Femur (tissue), 1 donor: ENCODE measurements around the gene TAF5L.

ENCODE experiments used
- DNase-seq: peaks from one replicate; pipeline ENCODE4 v3.0.0-alpha.2; 2017

TAF5L gene

GRCh38 chr1:229625915-229626831, at the start of gene TAF5L, which contains the start of gene URB2:
TSS of gene TAF5L (minus strand) at chr1:229626122. CDS start at chr1:229614482, 11,640 bp downstream.
TSS of gene URB2 (plus strand) at chr1:229626247. CDS start at chr1:229627634, 1,387 bp downstream.
- DNase-seq, result peak; percentile 93

- DNase-seq, result no peak
These were observed 49.5 kb upstream of the TAF5L start for GRCh38 chr1:229675396-229675795.

DNA sequence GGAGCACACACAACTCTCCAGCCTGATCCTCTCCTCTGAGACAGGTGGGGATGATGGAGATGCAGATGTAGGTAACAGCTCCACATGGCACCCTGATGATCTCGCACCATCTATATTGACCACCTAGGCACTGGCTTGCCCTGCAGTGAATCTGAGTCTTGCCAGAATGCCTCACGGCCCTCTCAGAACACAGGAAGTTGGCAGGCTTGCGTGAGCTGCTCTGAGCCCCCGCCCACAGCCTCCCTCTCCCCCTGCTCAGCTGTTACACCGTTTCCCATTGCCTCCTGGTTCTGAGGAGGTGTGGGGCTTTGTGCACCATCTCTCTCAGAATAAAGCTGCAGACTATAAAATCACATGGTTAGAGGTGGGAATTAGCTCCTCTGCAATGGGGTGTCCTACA, 48.1 kb upstream of the TAF5L start:
- no peak for DNase-seq

DNA sequence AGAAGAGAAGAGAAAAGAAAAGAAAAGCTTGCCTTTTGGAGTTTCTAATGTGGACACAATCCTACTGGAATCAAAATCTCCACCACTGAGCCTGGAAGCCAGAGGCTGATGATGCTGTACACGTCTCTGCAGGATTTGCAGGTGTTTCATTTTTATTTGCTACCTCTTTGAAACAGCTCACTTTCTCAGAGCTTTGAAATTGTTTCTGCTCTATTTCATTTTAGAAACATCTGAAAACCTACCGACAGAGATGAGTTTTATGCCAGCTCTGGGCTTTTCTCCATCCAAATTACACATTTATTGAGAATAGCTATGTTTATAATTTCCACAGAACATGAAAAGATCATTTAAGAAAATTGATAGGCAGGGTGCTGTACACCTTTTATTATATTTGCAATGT, 46.3 kb upstream of the TAF5L start:
- DNase-seq, result no peak

- DNase-seq, result no peak
These were observed 45.4 kb upstream of the TAF5L start for GRCh38 chr1:229671310-229671709.

- no peak for DNase-seq
These were observed 43.4 kb upstream of the TAF5L start for GRCh38 chr1:229669333-229669732.

GRCh38 chr1:229666585-229666984, 40.7 kb upstream of the TAF5L start:
- no peak for DNase-seq

DNA sequence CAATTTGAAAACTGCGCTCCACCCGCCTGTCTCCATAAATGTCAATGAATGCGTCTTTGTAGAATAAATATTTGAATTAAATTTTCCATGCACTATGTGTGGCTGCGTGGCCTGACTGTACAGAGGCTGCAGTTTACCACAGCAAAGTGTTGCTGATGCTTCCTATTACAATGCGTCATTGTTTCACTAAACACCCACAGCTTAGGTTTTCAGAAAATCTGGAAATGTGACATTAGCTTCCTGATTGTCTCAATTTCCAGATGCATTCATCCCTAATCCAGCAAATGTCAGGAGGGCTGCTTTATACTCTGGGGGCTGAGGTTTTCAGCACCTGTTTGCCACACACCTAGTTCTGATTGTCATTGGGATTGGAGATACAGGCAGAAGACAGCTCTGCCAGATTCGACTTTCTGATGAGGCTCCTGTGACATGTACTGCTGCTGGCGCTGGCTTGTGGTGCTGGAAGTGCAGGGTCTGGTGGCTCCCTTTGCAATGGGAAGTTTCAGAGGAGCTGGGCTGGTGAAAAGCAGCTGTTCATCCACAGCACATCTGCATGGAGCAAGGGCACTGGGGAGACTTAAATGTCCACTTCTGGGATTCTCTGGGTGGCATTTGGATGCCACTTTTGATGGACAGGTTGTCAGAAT, 40.1 kb upstream of the TAF5L start:
- no peak for DNase-seq

DNA sequence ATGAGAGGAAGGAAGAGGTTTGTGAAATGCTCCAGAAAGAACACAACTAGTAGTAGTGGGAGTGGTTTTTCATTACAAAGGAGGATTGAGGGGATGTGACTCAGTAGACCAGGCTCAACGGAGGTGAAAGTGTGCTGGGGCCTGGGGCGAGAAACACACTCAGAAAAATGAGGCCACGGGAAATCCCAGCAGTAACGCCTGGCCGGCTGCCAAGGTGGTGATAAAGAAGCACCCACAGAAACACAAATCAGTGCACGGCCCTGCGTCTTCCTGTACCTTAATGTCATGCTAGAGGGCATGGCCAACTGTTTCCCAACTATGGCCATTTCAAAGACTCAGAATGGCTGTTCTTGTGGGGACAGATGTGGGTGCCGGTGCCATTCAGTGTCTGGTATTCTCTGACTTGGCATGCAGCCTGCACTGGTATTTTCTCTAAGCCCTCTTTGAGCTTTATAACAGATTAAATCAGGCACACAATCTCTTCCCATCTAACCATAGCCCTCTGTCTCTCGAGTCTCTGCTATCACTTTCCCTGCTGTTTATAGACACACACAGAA, 38.3 kb upstream of the TAF5L start:
- no peak for DNase-seq

GRCh38 chr1:229661897-229662296, 36.0 kb upstream of the TAF5L start:
- no peak for DNase-seq

- DNase-seq, result peak; percentile 87
These were observed 35.3 kb upstream of the TAF5L start for GRCh38 chr1:229661022-229661877.

DNA sequence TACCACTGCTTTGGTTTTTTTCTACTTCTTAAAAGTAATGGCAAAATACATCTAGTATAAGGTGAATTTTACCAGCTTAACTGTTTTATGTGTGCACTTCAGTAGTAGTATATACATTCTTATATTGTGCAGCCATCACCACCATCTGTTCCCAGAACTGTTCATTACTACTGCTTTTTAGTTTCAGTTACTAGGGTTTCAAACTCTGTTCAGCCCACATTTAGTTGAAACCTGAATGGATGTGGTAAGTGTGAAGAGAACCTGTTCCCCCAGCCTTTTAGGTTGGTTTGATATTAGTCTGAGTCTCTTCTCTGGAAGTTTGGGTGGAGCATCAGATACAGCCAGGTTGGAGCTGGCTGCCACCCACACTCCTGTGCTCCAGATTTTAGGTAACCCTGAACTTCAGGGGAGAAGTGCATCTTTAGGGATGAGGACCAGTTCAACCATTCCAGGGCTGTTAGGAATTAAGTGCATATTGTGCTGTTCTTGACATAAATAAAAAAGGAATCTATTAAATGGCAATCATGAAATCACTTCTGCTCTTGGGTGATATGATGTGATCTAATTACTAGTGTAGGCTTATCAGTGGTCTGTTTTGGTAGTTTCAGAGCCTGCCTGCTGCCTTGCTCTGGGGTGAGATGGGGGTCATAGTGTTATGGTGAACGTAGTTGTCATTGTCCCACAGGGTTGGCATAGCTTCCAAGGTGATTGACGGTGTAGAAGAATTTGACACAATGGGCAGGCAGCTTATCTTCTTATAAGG, 32.3 kb upstream of the TAF5L start:
- DNase-seq, result no peak

DNA sequence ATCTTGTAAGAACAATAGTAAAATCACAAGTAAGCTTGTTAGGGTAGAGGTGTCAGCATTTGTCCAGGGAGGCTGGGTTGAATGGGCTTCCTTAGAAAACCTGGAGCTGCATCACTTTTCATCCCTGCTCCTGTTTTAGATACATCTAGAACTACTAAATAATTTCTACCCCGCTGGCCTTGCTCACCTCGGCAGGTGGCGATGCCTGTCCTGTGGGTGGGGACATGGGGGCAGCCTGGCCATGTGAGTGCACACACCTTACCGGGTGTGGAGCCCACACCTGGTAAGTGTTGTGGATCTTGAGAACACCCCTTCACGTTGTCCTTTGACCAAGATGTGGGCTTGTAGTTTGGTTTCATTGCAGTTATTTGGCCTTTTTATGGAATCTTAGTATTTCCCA, 29.9 kb upstream of the TAF5L start:
- DNase-seq, result no peak

GRCh38 chr1:229653420-229653819, 27.5 kb upstream of the TAF5L start:
- no peak for DNase-seq

- DNase-seq, result no peak
These were observed 25.6 kb upstream of the TAF5L start for GRCh38 chr1:229651546-229651945.

DNA sequence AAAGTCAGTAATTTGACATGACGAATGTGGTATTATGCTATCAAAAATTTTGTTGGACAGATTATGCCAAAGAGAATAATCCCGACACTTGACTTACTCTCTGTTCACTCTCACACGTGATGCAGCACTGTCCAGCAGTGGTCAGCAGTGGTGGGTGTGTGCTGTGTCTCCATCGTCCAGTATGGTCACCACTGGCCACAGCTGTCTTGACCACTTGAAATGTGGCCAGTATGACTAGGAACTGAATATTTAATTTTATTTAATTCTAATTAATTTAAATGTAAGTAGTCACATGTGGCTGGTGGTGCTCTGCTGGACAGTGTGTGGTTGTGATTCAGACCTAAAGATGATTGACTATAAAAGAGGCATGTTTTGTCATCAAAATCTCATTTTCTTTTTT, 24.1 kb upstream of the TAF5L start:
- DNase-seq, result no peak

GRCh38 chr1:229648406-229648805, 22.5 kb upstream of the TAF5L start:
- DNase-seq, result no peak

- no peak for DNase-seq
These were observed 19.5 kb upstream of the TAF5L start for GRCh38 chr1:229645324-229645993.

- no peak for DNase-seq
These were observed 18.2 kb upstream of the TAF5L start for GRCh38 chr1:229643996-229644745.

DNA sequence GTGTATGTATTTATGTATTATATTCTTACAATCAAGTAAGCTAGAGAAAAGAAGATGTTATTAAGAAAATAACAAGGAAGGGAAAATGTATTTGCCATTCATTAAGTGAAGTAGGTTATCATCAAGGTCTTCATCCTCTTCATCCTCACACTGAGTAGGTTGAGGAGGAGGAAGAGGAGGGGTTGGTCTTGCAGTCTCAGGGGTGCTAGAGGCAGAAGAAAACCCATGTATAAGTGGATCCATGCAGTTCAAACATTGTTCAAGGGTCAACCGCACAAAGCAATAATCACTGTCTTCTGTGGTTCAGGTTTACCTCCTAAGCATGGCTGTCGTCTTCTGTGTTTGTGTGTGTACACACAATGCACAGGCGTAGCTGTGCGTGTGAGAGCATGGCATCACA, 17.0 kb upstream of the TAF5L start:
- DNase-seq, result no peak

DNA sequence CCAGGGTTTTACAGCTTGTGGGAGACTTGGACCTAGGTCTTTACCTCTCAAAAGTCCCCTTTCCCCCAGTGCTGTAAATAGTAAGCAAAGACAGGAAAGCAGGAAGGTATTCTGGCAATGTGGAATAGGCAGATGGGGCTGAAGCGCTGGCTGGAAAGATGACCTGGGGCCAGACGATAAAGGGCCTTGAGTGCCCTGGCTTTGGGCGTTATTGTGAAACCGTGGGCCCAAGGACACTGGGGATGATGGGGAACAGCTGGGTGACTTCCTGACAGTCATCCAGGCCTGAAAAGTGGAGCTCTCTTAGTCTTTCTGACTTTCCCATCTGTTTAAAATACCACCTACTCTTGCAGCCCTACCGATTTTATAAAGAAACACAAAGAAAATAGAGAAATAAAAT, 16.5 kb upstream of the TAF5L start:
- DNase-seq, result no peak
